WTC11 (cell line): ENCODE measurements around the gene NR2F2.

Experiments used
- CTCF ChIP-seq: fragments of 200-600 bp; IDR thresholded peaks from 2 replicates; pipeline ENCODE4 v1.8.0; 2022; ENCODE audit warnings: antibody characterized with exemption
- E2F1 ChIP-seq: sonication (generic); formaldehyde crosslinking; IDR thresholded peaks from 2 replicates; pipeline ENCODE4 v1.8.0; 2022; ENCODE audit warnings: mild to moderate bottlenecking, missing genetic modification reagents
- RELA ChIP-seq: sonication (generic); formaldehyde crosslinking; IDR thresholded peaks from 2 replicates; pipeline ENCODE4 v1.8.1; 2022; ENCODE audit warnings: missing genetic modification reagents, mild to moderate bottlenecking, borderline replicate concordance
- SMAD4 ChIP-seq: sonication (generic); formaldehyde crosslinking; IDR thresholded peaks from 2 replicates; pipeline ENCODE4 v1.8.0; 2022; ENCODE audit warnings: mild to moderate bottlenecking, missing genetic modification reagents
- TF ChIP-seq, protein P1 (sequence below): sonication (generic); formaldehyde crosslinking; IDR thresholded peaks from 2 replicates; pipeline ENCODE4 v1.8.1; 2023; ENCODE audit warnings: mild to moderate bottlenecking, moderate library complexity, missing genetic modification reagents

DNA sequence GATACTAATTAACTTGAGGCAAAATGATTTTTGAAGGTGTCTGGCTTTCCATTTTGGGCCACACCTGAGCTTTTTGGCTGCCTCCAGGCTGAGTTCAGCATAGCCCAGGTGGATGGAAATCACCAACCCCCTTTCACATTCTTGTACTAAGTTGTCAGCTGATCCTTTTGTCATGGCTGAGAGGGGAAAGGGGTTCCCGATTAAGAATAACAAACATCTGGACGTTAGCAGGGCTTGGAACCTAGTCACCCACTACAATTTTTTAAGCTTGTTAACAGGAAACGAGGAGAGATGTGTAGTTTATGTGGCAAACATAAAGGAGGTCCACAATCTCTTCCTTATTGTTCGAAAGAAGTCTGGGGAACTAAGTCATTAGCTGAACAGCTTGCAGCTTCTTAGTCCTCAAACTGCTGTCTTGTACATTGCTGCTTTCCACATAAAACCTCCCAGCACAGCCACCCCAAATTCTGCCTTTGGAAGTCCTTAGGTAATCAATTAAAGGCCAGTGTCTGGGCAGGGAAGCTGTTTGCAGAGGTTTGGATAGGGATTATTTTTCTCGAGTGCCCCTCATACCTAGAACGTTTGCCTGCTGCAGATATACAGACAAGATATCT lies 5.0 kb downstream of the NR2F2 start:
- TF ChIP-seq, protein P1, sequence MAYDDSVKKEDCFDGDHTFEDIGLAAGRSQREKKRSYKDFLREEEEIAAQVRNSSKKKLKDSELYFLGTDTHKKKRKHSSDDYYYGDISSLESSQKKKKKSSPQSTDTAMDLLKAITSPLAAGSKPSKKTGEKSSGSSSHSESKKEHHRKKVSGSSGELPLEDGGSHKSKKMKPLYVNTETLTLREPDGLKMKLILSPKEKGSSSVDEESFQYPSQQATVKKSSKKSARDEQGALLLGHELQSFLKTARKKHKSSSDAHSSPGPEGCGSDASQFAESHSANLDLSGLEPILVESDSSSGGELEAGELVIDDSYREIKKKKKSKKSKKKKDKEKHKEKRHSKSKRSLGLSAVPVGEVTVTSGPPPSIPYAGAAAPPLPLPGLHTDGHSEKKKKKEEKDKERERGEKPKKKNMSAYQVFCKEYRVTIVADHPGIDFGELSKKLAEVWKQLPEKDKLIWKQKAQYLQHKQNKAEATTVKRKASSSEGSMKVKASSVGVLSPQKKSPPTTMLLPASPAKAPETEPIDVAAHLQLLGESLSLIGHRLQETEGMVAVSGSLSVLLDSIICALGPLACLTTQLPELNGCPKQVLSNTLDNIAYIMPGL (CRISPR knock-in tag) = no peak
- no peak for TF ChIP-seq RELA (CRISPR knock-in tag)
- no peak for TF ChIP-seq CTCF
- TF ChIP-seq E2F1 (CRISPR knock-in tag) = no peak
- no peak for TF ChIP-seq SMAD4 (CRISPR knock-in tag)
